ENCODE data around the gene GLG1. TPM values are rescaled to one million over a fixed set of nuclear protein-coding genes. Genes with fewer than 3 reads are reported as not detected.
A peak's percentile ranks its signal among the peaks of the same experiment; 100 is the strongest.

Gene GLG1
- total and polyA plus RNA-seq, 2 donors (not counting 3 experiments of a cell fraction or from before 2014, with no cell fraction given): 86.3 to 165 TPM

DNA sequence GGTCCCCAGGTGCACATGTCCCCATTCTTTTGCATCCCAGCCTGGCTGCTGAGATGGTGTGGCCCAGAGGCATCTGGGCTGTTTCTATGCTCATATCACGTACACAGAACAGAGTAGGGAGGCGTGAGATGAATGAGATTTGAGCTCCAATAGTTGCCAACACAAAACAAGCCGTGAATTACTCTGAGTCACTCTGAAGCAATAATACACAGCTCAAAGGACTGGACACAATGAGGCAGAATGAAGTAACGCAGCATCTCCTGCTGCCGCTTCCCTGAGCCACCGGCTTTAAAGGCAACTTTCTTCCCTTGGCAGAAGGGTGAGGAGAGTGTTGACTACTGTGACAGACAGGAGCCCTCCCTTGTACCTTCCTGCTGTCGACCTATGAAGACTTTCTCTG lies 151.7 kb downstream of the GLG1 start:
- TF ChIP-seq CTCF (IDR thresholded peaks at IDR 0.05; ENCODE audit: extremely low read depth in 1 of 2, insufficient read depth in 1 of 2, low read depth in 1 of 2, low read length in 2 of 2) (no peak), GATA2 (IDR thresholded peaks at IDR 0.05; ENCODE audit: insufficient read depth, insufficient read length, low read depth, low read length) (no peak), POLR2A (IDR thresholded peaks at IDR 0.05; ENCODE audit: low read depth, low read length) (no peak), POLR2AphosphoS5 (IDR thresholded peaks at IDR 0.05; ENCODE audit: insufficient read depth, low read depth, low read length) (no peak), FOS (IDR thresholded peaks at IDR 0.05; ENCODE audit: borderline replicate concordance, insufficient read depth, low read length) (no peak), MYC (IDR thresholded peaks at IDR 0.05; ENCODE audit: low read depth, low read length) (no peak), JUN (IDR thresholded peaks at IDR 0.05; ENCODE audit: borderline replicate concordance, insufficient read depth, insufficient read length, low read depth) (no peak), EZH2 (IDR thresholded peaks at IDR 0.05; ENCODE audit: borderline replicate concordance, low read depth, low read length, severe bottlenecking) (no peak)
- TF ChIP-seq, protein P1, sequence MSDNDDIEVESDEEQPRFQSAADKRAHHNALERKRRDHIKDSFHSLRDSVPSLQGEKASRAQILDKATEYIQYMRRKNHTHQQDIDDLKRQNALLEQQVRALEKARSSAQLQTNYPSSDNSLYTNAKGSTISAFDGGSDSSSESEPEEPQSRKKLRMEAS (IDR thresholded peaks at IDR 0.05; ENCODE audit: insufficient read depth, insufficient read length): no peak
- no peak overlapping the region for H3K9ac ChIP-seq (replicated peaks; ENCODE audit: extremely low read depth, insufficient read depth, low read length)
- intact Hi-C loops (cut with micrococcal nuclease) (no loop called here), dilution Hi-C loops (cut with MboI; ENCODE audit: extremely low pct_ligation_motif_present, low sequenced_read_pairs) (no loop called here)
- no peaks in the 10 kb centered on the region for H4K20me1 ChIP-seq (replicated peaks; ENCODE audit: control insufficient read depth, extremely low read depth, insufficient read depth, low read length)
- ChIA-PET CTCF (interaction anchor here (0.6 to 2.2 kb wide), 6 partner anchors 10 to 168 kb away, joined by 3 to 11 read pairs (median 4); no protein-coding TSS in a partner anchor), POLR2A (no interaction called here)
- H3K4me1 ChIP-seq (ENCODE audit: control insufficient read depth, extremely low read depth, insufficient read depth, low read length): peaks cover 22% of the 10 kb centered on the region
- H2AFZ ChIP-seq (ENCODE audit: low read depth, low read length): no peak overlapping the region
- no peak overlapping the region for H3K4me3 ChIP-seq (replicated peaks in 1 of 3; ENCODE audit: insufficient read depth in 1 of 3, low read depth in 1 of 3, low read length in 3 of 3)
- H3K79me2 ChIP-seq (ENCODE audit: control insufficient read depth, insufficient read depth, low read length): no peaks in the 10 kb centered on the region
- peak overlapping the region; percentile 35 for H3K27ac ChIP-seq (ENCODE audit: insufficient read depth, low read depth, low read length)
- peak; percentile 41 for DNase-seq (ENCODE audit: low read depth, low spot score)
- no peaks in the 10 kb centered on the region for H3K9me3 ChIP-seq (replicated peaks; ENCODE audit: control insufficient read depth, insufficient read depth, low read length)
- peak; percentile 66 for FAIRE-seq
- H3K4me2 ChIP-seq (ENCODE audit: insufficient read depth, low read length): no peak overlapping the region
- no peaks in the 10 kb centered on the region for H3K27me3 ChIP-seq (ENCODE audit: control insufficient read depth in 2 of 2, insufficient read depth in 2 of 2, low read length in 2 of 2)
- H3K9me1 ChIP-seq (replicated peaks; ENCODE audit: control insufficient read depth, extremely low read depth, insufficient read depth, low read length): no peaks in the 10 kb centered on the region
- H3K36me3 ChIP-seq (ENCODE audit: control insufficient read depth in 2 of 2, extremely low read depth in 1 of 2, insufficient read depth in 2 of 2, low read length in 2 of 2): peaks cover 0 to 29% of the 10 kb centered on the region in 2 experiments
- no TSS peak for BruUV-seq (replicated peaks)

Measured in endothelial cell of umbilical vein (primary cell).